Right renal cortex interstitium (tissue), 3 donors: Measurements from ENCODE around the gene JTB. TPM values are rescaled to one million over a fixed set of nuclear protein-coding genes. Genes with fewer than 3 reads are reported as not detected.
"Not testable (repeated sequence)": the region's sequence is repeated elsewhere in the genome, so short reads cannot be mapped to it uniquely, and the experiment has no call there.

ENCODE experiments used
- DNase-seq, 3 donors: peaks; one replicate each; pipeline ENCODE4 v3.0.0-alpha.2; 2013; ENCODE audit warnings: low read depth in 3 of 3, low spot score in 2 of 3
- polyA plus RNA-seq, 3 donors: library from polyadenylated mRNA; unstranded; fragments of 120-200 nt; gene quantifications; one replicate each; pipeline ENCODE4 v1.2.1, GENCODE V29; 2013; ENCODE audit not compliant: insufficient read length in 3 of 3

Gene JTB
- polyA plus RNA-seq, 3 donors = 102 to 114 (median 114) TPM

GRCh38 chr1:153981735-153982134 is 4.3 kb upstream of the JTB start:
- not testable (repeated sequence) for DNase-seq

- DNase-seq = not testable (repeated sequence)
Measured at GRCh38 chr1:153979091-153979490, 1.6 kb upstream of the JTB start.

GRCh38 chr1:153978274-153978909 is 918 bp upstream of the JTB start:
- DNase-seq = no peak

- no peak for DNase-seq
Measured at GRCh38 chr1:153976819-153977249, 640 bp downstream of the JTB start.

GRCh38 chr1:153973525-153973924 is 3.9 kb downstream of the JTB start:
- DNase-seq = no peak

- no peak for DNase-seq
Measured at GRCh38 chr1:153973071-153973470, 4.4 kb downstream of the JTB start.

- DNase-seq = no peak
Measured at GRCh38 chr1:153970346-153970745, 7.1 kb downstream of the JTB start.

GRCh38 chr1:153968972-153969371 is 8.5 kb downstream of the JTB start:
- DNase-seq = no peak

GRCh38 chr1:153968408-153968807 is 9.1 kb downstream of the JTB start:
- DNase-seq = no peak

GRCh38 chr1:153968000-153968363 is 9.5 kb downstream of the JTB start:
- no peak for DNase-seq

- peak; percentile 90 to 96 (median 94) for DNase-seq
Measured at GRCh38 chr1:153967107-153967999, 10.1 kb downstream of the JTB start, which contains the start of gene CREB3L4. TSS of gene CREB3L4 (plus strand) at chr1:153967902. CDS start at chr1:153968526, 624 bp downstream.

- no peak for DNase-seq
Measured at GRCh38 chr1:153963850-153964331, 13.6 kb downstream of the JTB start.

- peak; percentile 93 to 98 (median 94) for DNase-seq
Measured at GRCh38 chr1:153963030-153963849, 14.2 kb downstream of the JTB start, which contains the start of gene SLC39A1. TSS of gene SLC39A1 (minus strand) at chr1:153963537. CDS start at chr1:153962715, 822 bp downstream.

GRCh38 chr1:153962088-153963029 is 15.1 kb downstream of the JTB start:
- no peak for DNase-seq

GRCh38 chr1:153961421-153961820 is 16.1 kb downstream of the JTB start:
- no peak for DNase-seq

GRCh38 chr1:153960206-153960605 is 17.3 kb downstream of the JTB start:
- no peak for DNase-seq

- no peak for DNase-seq
Measured at GRCh38 chr1:153959454-153959853, 18.0 kb downstream of the JTB start.

GRCh38 chr1:153958961-153959260 is 18.6 kb downstream of the JTB start:
- DNase-seq = no peak

GRCh38 chr1:153958111-153958960 is 19.1 kb downstream of the JTB start, which contains the start of gene CRTC2:
TSS of gene CRTC2 (minus strand) at chr1:153958612. CDS start at chr1:153958497, 115 bp downstream.
- peak; percentile 95 to 98 (median 97) for DNase-seq
